NT2/D1 (cell line): ENCODE measurements around the gene ULBP1.

Experiments used
- YY1 ChIP-seq: IDR thresholded peaks from 2 replicates; pipeline ENCODE4 v1.6.1; 2011; ENCODE audit not compliant: insufficient read length, insufficient read depth
- ZNF274 ChIP-seq: IDR thresholded peaks from 2 replicates; pipeline ENCODE4 v1.6.1; 2011; ENCODE audit warnings: mild to moderate bottlenecking, low read depth, low read length

DNA sequence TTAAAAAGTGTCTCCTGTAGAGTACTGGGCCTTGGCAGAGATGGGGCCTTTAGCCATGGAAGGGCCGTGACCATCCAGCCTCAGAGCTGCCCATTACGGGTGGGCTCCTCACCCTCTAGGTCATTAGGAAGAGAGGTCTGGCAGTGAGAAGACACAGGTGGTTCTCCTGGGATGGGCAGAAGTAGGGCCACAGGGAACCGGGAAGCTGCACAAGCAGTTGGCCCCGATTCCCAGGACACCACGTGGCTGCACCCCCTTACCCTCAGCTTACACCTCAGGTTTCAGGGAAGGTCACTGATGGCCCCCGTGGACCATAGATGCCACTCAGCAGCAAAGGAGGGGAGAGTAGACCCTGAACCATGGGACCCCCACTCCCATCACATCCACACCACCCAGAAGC, 42.4 kb upstream of the ULBP1 start:
- TF ChIP-seq YY1 (no peak), ZNF274 (no peak)
